H54 (cell line): ENCODE results near the gene IZUMO4.

Experiments
- DNase-seq: peaks from one replicate; pipeline ENCODE4 v3.0.0; 2011; ENCODE audit warnings: low spot score, mixed read lengths; ENCODE audit not compliant: insufficient read length
- FAIRE-seq: peaks from 3 replicates; lab custom pipeline; 2011; peaks lifted over from hg19 to GRCh38; lab: Jason Lieb, UNC
- POLR2A ChIP-seq: IDR thresholded peaks from 2 replicates; pipeline ENCODE4 v1.6.1; 2011; ENCODE audit warnings: low read depth, mild to moderate bottlenecking, low read length

The IZUMO4 gene

DNA sequence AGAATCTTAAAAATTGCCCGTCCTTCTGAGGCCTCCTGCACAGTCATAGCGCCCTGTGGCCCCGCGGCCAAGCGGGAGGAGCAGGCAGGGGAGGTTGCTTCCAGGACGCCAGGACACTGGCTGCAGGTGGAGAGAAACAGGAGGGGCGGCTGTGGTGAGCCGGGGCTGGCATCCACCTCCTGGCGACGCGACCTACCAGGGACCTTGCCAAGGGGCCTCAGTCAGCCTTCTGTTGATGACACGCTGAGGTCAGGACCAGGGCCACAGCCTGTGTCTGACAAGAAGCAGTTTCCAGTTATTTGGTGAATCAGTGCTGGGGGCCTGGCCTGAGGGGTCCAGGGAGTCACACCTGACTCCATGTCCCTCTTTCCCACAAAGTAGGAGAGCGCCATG lies 32.3 kb upstream of the IZUMO4 start:
- TF ChIP-seq POLR2A: no peak
- DNase-seq (no peak), FAIRE-seq (no peak)

DNA sequence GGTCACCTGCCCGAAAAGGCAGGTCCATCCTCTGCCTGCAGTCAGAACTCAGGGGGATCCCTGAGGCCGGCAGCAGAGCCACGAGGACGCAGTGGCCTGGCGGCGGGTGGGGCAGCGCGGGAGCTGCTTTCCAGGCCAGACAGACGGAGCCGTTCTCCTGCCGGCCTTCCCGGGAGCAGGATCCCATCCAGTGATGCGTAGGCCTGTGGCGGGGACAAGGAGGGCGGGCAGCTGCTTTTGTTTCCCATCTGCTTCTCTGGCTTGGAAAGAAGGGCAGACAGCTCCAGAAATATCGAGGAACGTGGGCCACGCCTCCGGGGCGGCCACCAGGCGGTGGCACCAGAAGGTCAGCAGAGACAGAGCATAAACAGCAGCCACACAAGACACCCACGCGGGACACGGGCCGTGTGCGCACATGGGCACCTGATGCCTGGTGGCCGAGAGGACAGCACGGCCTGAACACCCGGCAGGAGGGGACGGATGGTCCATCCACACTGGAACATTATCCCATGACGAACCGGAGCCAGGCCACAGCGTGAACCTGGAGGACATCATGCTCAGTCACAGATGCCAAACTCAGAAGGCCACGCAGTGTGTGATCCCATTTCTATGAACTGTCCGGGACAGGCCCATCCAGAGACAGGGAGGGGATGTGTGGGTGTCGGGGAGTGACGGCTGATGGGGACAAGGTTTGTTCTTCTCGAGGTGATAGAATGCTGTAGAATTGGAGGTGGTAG lies 31.8 kb upstream of the IZUMO4 start:
- no peak for DNase-seq
- TF ChIP-seq POLR2A: no peak
- FAIRE-seq: no peak

DNA sequence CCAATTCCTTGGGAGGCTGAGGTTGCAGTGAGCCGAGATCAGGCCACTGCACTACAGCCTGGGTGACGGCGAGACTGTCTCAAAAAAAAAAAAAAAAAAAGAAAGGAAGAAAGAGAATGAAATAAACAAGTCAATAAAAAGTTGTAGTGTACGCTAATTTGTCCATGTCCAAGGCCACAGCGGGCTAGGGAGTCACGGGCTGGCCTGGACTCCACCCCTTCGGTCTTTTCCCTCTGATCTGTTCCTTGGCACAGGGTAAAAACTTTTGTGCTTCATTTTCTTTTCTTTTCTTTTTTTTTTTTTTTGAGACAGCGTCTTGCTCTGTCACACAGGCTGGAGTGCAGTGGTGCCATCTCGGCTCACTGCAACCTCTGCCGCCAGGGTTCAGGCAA lies 26.3 kb upstream of the IZUMO4 start:
- TF ChIP-seq POLR2A: no peak
- FAIRE-seq (no peak), DNase-seq (no peak)

DNA sequence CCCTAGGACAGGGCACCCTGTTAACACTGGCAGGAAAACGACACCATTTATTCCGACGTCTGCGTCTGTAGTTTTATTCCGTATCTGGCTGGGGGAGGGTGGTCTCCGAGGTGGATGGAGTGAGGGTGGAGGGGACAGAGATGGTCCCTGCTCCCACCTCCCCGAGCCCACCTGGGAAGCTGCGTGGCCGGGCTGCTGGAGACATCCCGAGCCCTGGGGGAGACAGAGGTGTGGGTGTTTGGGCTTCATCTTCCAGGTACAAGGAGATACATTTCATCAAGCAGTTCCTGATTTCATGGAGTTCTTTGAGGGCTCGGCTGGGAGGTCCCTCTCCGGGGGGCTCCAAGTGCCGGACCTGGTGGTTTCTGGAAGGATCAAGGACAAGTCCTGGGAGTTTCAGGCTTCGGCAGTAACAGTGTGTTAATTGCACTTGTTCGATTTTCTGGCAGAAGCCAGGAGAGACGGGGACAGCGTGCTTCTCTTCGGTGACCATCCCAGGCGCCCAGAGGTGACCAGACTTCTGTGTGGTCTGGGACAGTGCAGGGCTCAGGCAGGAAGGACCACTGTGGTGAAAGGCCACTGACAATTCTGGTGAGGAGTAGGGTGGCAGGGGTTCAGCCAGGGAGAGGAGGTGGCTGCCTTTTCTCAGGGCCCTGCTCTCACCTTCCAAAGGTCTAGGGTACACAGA lies 25.6 kb upstream of the IZUMO4 start:
- TF ChIP-seq POLR2A: no peak

DNA sequence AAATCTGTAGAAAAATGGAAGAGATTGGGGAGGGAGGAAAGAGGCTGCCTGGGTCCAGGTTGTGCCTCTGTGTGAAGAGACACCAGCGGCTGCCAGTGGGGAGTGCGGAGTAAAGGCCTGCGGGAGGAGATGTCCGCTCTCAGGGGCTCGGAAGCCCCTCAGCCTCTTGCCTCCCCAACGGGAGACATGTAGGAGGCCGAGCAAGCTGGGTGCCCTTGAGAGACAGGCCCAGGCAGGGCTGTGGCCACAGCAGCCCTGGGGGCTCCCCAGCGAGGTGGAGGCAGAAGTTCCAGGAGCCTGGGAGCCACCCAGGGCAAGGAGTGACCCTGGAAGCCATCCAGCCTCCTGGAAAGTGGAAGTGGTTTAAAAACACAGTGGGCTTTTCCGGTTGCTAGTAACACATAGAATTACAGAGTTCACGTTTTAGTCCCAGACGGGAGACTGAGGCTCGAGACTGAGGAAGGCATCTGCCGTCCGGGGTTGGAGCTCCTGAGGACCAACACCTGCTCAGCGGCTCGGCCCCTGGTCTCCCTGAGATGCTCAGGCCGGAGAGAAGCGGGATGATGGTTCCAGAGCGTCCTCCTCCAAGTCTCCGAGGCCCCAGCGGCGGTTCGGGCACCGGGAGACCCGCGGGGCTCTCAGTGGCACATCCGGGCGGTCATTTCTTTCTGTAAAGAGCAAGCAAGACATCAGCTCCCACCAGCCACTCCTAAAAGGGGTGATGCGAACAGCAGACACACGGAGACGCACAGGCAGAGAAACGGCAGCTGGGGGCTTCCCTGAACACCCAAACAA lies 23.8 kb upstream of the IZUMO4 start:
- TF ChIP-seq POLR2A: no peak
- no peak for FAIRE-seq
- no peak for DNase-seq

More for the DNA sequence above, 25.6 kb upstream of the IZUMO4 start:
- DNase-seq: no peak
- no peak for FAIRE-seq

DNA sequence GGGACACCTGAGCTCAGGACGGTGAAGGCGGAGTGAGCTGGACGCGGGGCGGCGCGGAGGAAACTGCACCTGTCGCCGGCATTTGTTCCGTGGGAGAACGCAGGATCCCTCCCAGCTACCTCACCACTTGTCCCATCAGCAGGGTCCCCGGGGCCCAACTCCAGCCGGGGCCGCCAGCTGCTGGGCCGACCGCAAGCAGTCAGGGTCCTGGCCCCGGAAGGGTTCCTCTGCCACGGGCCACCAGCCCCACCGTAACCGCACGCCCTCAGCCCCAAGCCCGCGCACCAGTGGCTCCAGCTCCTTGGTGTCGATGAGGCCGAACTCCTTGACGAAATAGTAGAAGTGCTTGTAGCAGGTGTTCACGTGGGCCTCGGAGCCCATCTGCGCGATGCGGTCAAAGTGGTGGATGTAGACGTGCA lies 20.2 kb upstream of the IZUMO4 start:
- no peak for DNase-seq
- no peak for TF ChIP-seq POLR2A
- no peak for FAIRE-seq

DNA sequence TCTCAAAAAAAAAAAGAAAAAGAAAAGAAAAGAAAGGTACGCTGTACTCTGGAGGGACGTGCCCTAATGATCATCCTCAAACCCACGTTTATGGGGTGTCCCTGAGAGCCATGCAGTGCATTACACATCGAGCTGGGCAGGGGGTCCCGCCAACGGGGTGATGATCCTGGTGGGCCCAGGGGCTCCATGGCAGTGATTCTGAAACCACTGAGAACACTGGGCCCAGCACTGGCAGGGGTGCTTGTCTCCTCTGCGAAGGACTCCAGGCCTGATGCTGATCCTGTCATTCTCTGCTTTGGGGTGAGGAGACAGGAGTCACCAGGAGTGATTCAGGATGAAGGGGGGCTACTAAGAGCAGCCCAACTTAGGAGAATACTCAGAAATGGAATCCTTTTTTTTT lies 19.3 kb upstream of the IZUMO4 start:
- TF ChIP-seq POLR2A: no peak
- no peak for DNase-seq
- FAIRE-seq: no peak

DNA sequence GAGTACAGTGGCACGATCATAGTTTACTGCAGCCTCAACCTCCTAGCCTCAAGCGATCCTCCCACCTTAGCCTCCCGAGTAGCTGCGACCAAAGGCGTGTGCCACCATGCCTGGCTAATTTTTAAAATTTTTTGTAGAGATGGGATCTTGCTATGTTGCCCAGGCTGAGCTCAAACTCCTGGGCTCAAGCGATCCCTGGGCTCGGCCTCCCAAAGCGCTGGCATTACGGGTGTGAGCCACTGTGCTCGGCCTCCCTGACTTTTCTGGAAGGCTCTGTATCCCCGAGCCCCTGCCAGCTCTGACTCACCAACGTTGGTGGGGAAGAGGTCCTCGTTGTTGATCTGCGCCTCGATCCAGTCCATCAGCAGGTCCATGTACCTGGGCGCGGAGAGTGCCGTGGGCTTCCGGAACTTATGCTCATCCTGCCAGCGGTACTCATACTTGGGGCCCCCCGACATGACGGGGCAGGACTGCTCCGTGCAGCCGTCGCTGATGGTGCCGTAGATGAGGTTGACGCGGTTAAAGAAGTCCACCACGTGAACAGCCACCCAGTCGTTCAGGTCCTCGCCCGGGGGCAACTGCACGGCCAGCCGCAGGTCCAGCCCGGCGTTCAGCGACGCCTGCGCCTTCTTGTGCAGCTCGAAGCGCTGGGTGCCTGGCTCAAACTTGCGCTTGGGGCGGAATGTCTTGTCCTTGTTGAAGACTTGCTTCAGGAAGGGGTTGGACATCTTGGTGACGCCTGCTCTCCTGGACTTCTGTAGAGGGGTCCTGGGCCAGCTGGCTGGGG lies 18.7 kb upstream of the IZUMO4 start:
- no peak for FAIRE-seq
- no peak for TF ChIP-seq POLR2A
- DNase-seq: no peak

DNA sequence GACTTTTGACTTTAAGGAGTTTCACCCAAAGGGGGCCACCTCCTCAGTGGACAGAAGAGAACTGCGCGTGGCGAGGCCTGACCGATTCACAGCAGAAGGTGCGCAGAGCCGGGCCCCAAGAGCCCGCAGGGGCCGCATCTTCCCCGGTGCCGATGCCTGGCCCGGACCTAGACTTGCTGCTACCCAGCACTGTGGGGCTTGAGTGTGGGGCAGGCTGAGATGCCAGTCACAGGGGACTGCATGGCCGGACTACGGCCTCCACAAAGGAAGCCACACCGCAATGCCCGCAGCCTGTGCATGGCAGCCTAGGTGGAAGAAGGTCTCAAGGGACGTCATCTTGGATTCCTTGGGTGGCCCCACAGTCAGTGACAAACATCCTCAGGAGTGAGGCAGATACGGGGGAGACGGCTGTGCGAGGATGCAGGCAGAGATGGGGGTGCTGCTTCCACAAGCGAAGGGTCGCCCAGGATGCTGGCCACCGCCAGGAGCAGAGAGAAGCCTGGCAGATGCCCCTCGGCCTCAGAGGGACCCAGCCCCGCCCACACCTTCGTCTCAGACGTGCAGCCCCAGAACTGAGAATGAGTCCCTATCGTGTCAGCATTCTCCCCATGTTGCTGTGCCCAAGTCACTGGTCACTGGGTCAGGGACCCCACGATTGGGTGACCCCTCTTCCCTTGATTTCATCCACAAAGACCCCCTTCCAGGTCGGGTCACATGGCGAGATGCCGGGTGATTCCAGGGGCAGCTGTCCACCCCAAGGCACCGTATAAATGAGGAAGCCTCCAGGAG lies 17.4 kb upstream of the IZUMO4 start:
- TF ChIP-seq POLR2A: no peak
- DNase-seq (no peak), FAIRE-seq (no peak)

DNA sequence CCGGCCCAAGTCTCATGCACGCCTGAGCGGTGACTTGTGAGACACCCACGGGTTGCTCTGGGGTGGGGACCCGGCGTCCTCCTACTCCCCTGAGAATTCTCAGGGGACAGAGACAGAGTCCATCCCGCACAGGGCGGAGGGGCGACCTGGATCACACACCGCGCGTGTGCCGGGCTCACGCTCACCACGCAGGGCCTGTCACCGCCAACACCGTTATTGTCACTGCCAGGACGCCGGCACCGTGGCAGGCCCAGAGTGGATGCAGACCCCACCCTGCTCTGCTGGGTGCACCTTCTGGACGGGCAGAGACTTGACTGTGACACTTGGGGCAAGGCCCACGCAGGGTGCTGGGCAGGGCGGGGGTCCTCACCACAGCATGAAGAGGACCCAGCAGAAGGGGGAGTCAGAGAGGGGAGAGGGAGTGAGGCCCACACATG lies 16.8 kb upstream of the IZUMO4 start:
- TF ChIP-seq POLR2A: no peak
- FAIRE-seq: no peak
- DNase-seq: no peak

DNA sequence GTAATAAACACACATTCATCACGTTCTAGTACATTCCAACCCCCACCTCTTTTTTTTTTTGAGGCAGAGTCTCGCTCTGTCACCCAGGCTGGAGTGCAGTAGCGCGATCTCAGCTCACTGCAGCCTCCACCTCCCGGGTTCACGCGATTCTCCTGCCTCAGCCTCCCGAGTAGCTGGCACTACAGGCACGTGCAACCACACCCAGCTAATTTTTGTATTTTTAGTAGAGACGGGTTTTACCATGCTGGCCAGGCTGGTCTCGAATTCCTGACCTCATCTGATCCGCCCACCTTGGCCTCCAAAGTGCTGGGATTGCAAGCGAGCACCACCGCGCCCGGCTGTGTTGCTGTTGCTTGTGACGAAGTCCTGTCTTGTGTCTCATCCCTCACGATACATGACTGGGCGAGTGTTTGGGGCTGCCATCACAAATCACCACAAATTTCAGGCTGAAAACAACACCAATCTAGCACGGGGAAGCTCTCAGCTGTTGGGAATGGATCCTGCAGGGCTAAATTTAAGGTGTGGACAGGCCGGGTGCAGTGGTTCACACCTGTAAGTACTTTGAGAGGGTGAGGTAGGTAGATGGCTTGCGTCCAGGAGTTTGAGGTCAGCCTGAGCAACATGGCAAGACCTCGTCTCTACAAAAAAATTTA lies 16.3 kb upstream of the IZUMO4 start:
- FAIRE-seq: no peak
- no peak for TF ChIP-seq POLR2A

DNA sequence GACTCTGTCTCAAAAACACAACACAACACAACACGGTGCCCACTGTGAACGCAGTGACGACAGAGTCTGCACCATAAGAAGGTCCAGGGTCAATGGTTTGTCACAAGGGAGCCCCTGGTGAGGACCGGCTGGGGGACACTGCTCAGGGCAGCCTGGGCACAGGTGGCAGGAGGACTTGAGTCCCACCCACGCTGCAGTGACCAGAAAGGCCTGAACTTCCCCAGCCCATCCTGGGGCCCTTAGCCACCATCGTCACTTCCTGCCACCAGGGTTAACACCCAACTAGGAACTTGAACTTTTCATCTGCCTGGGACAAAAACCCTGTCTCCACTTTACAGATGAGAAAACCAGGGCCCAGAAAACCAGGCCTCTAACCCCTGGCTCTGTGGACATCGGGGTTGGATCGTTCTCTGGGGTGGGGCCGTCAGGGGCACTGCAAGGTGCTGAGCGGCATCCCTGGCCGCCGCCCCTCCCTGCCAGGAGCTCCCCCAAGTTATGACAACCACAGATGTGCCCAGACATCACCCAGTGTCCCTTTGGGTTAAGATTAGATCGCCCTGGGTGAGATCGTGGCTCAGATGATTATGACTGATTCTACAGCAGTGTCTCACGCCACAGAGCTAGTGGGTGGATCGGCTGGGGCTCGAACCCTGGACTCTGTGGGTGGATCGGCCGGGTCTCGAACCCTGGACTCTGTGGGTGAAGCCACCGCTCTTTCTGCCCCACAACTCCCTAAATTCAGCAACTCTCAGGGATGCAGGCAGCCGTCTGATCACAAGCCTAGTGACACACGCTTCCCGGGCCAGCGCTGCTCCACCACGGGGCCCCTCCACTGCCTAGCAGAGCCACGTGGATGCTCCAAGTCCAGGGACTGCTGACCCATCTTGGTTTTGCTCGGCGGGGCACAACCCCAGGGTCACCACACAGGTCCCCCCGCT lies 14.6 kb upstream of the IZUMO4 start:
- no peak for TF ChIP-seq POLR2A
- DNase-seq (no peak), FAIRE-seq (no peak)

More for the DNA sequence above, 16.3 kb upstream of the IZUMO4 start:
- DNase-seq: no peak
